ENCODE measurements around the gene MXRA7. TPM values are rescaled to one million over a fixed set of nuclear protein-coding genes. Genes with fewer than 3 reads are reported as not detected.

MXRA7 gene
- total RNA-seq, 1 donor from 2014 or later: 80.6 TPM

DNA sequence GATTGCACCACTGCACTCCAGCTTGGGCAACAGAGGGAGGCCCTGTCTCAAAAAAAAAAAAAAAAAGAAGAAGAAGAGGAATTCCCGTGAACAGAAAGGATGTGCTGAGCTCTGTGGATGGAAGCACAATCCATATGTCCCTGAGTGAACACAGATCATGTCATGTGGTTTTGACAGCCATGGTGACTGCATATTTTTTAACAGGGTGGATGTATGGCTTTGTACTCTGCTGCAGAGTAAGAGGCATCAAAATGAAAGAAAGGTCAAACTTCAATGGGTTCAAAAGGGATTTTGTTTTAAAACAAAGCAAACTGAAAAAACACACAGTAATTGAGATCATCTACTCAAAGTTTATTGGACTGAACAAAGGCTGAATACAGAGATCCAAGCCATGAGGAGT lies 31.5 kb downstream of the MXRA7 start:
- no peak for FAIRE-seq
- H3K4me3 ChIP-seq (ENCODE audit: low read depth, low read length): no peak overlapping the region
- TF ChIP-seq, protein P1, sequence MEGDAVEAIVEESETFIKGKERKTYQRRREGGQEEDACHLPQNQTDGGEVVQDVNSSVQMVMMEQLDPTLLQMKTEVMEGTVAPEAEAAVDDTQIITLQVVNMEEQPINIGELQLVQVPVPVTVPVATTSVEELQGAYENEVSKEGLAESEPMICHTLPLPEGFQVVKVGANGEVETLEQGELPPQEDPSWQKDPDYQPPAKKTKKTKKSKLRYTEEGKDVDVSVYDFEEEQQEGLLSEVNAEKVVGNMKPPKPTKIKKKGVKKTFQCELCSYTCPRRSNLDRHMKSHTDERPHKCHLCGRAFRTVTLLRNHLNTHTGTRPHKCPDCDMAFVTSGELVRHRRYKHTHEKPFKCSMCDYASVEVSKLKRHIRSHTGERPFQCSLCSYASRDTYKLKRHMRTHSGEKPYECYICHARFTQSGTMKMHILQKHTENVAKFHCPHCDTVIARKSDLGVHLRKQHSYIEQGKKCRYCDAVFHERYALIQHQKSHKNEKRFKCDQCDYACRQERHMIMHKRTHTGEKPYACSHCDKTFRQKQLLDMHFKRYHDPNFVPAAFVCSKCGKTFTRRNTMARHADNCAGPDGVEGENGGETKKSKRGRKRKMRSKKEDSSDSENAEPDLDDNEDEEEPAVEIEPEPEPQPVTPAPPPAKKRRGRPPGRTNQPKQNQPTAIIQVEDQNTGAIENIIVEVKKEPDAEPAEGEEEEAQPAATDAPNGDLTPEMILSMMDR (IDR thresholded peaks at IDR 0.05; ENCODE audit: insufficient read depth, low read length, severe bottlenecking): no peak
- DNase-seq (ENCODE audit: low read depth): no peak
- H3K27me3 ChIP-seq (ENCODE audit: control insufficient read depth, insufficient read depth, low read length): no peaks in the 10 kb centered on the region
- peaks cover 6% of the 10 kb centered on the region for H3K36me3 ChIP-seq (ENCODE audit: control insufficient read depth, insufficient read depth, low read length)

DNA sequence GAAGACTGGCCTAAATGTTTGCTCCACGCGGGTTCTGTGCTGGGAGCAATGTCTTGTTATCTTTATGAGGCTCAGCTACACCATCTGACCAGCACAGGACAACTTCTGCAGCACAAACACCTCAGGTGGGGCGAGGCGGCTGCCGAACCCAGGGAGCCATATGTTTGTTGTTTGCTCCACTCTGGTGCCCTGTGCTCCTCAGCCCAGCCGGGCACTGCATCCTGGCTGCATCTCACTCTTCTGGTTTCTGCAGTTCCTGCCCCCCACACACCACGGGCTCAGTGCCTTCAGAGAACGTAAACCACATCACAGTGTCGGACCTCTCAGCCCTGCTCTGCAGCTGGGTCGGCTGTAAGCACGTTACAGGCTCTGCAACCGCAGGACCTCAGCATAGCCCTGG lies 32.4 kb downstream of the MXRA7 start:
- Histone ChIP-seq H3K4me3 (ENCODE audit: low read depth, low read length) (no peak overlapping the region), H3K36me3 (ENCODE audit: control insufficient read depth, insufficient read depth, low read length) (peaks cover 6% of the 10 kb centered on the region), H3K27me3 (ENCODE audit: control insufficient read depth, insufficient read depth, low read length) (no peaks in the 10 kb centered on the region)
- TF ChIP-seq, protein P1 (IDR thresholded peaks at IDR 0.05; ENCODE audit: insufficient read depth, low read length, severe bottlenecking): no peak
- DNase-seq (ENCODE audit: low read depth): no peak
- no peak for FAIRE-seq

DNA sequence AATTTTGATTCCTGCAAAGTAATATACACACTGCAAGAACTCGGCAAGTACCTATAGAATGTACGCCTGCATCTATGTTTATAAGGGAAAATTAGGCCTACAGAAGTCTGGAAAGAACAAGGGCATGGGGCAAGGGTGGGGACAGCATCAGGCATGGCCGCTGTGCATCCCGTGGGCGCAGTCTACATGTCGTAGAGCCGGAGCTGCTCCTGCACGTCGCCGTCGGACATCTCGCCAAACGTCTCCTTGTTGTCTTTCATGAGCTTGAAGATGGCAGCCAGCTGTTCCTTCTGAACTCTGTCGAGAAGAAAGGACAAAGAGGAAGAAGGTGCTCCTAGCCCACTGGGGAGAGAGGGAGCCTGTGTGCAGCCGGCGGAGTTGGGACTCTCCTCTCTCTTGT lies 33.4 kb downstream of the MXRA7 start:
- H3K27me3 ChIP-seq (ENCODE audit: control insufficient read depth, insufficient read depth, low read length): no peaks in the 10 kb centered on the region
- H3K36me3 ChIP-seq (ENCODE audit: control insufficient read depth, insufficient read depth, low read length): peaks cover 4% of the 10 kb centered on the region
- TF ChIP-seq, protein P1 (IDR thresholded peaks at IDR 0.05; ENCODE audit: insufficient read depth, low read length, severe bottlenecking): no peak
- no peak overlapping the region for H3K4me3 ChIP-seq (ENCODE audit: low read depth, low read length)
- no peak for DNase-seq (ENCODE audit: low read depth)
- no peak for FAIRE-seq

DNA sequence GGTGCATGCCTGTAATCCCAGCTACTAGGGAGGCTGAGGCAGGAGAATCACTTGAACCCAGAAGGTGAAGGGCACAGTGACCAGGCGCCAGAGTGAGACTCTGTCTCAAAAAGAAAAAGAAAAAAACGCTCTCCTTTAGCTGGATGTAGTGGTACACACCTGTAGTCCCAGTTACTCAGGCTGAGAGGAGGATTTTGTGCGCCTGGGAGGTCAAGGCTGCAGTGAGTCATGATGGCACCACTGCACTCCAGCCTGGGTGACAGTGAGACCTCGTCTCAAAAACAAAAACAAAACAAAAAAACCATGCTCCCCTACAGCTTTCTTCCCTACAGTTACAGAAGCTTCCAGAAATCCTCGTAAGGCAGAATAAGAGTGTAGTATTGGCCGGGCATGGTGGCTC lies 34.1 kb downstream of the MXRA7 start:
- Histone ChIP-seq H3K36me3 (ENCODE audit: control insufficient read depth, insufficient read depth, low read length) (peaks cover 3% of the 10 kb centered on the region), H3K27me3 (ENCODE audit: control insufficient read depth, insufficient read depth, low read length) (no peaks in the 10 kb centered on the region), H3K4me3 (ENCODE audit: low read depth, low read length) (no peak overlapping the region)
- FAIRE-seq (no peak), DNase-seq (ENCODE audit: low read depth) (no peak)
- TF ChIP-seq, protein P1 (IDR thresholded peaks at IDR 0.05; ENCODE audit: insufficient read depth, low read length, severe bottlenecking): no peak

DNA sequence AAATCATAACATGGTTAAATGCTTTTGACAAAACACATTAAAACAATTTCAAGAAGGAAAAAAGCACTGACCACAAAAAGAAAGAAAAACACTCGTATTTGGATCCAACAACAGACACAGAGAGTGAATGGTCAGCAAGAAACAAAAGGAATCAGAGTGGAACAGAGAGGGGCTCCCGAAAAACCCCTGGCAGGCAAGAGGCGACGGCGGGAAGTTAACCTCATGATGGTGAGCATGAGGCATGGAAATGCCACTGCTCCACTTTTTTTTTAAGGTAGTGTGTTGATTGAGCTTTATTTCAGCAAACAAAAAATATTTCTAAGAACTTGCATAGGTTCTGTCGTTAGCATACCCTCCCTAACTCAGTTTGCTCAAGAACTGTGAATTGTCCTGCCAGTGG lies 35.1 kb downstream of the MXRA7 start:
- DNase-seq (ENCODE audit: low read depth) (no peak), FAIRE-seq (no peak)

DNA sequence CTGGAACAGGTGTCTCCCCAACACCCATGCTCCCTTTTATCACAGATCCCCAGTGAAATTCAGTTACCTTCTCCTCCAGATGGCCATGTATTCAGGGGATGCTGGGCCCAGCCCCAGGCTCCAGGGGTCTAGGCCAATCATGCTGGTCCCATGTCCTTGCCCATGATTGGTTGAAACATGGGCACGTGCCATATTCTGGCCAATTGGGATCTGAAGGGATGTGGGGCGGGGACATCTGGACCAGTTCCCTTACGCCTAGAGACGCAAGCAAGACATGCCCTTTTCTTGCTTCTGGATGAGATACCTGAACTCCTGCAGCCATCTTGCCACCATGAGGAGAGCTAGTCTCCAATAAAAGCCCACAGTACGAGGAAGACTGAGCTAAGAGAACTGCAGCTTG lies 36.2 kb downstream of the MXRA7 start:
- DNase-seq (ENCODE audit: low read depth) (no peak), FAIRE-seq (no peak)
- TF ChIP-seq, protein P1 (IDR thresholded peaks at IDR 0.05; ENCODE audit: insufficient read depth, low read length, severe bottlenecking): no peak
- Histone ChIP-seq H3K36me3 (ENCODE audit: control insufficient read depth, insufficient read depth, low read length) (peaks cover 1% of the 10 kb centered on the region), H3K27me3 (ENCODE audit: control insufficient read depth, insufficient read depth, low read length) (no peaks in the 10 kb centered on the region), H3K4me3 (ENCODE audit: low read depth, low read length) (no peak overlapping the region)

More for the DNA sequence above, 35.1 kb downstream of the MXRA7 start:
- TF ChIP-seq, protein P1 (IDR thresholded peaks at IDR 0.05; ENCODE audit: insufficient read depth, low read length, severe bottlenecking): no peak
- peaks cover 1% of the 10 kb centered on the region for H3K36me3 ChIP-seq (ENCODE audit: control insufficient read depth, insufficient read depth, low read length)
- H3K4me3 ChIP-seq (ENCODE audit: low read depth, low read length): no peak overlapping the region
- H3K27me3 ChIP-seq (ENCODE audit: control insufficient read depth, insufficient read depth, low read length): no peaks in the 10 kb centered on the region

Measured in bronchial epithelial cell (primary cell).